Smooth muscle cell (in vitro differentiated cells): ENCODE data around the gene ECT2. TPM values are rescaled to one million over a fixed set of nuclear protein-coding genes. Genes with fewer than 3 reads are reported as not detected.

Source experiments
- DNase-seq: peaks from one replicate; lab custom pipeline; 2025; ENCODE audit not compliant: unreplicated experiment; lab: John Stamatoyannopoulos, UW
- H2AFZ ChIP-seq: fragments of 200-600 bp; sonication (generic); 2 replicates; pipeline ENCODE4 v1.6.0; 2016; ENCODE audit warnings: antibody characterized with exemption, low read depth, mild to moderate bottlenecking
- H3F3A ChIP-seq: fragments of 200-600 bp; sonication (generic); 2 replicates; pipeline ENCODE4 v1.6.0; 2017; ENCODE audit warnings: antibody characterized with exemption, low read depth
- H3K27ac ChIP-seq: fragments of 200-600 bp; sonication (generic); 2 replicates; pipeline ENCODE4 v1.5.1; 2016; ENCODE audit warnings: low read depth, mild to moderate bottlenecking
- H3K27me3 ChIP-seq: fragments of 200-600 bp; sonication (generic); 2 replicates; pipeline ENCODE4 v1.6.1; 2016; ENCODE audit warnings: low read depth, mild to moderate bottlenecking
- H3K36me3 ChIP-seq: fragments of 200-600 bp; sonication (generic); 2 replicates; pipeline ENCODE4 v1.5.1; 2016; ENCODE audit warnings: low read depth
- H3K4me1 ChIP-seq: fragments of 200-600 bp; sonication (generic); 2 replicates; pipeline ENCODE4 v1.5.1; 2016; ENCODE audit warnings: low read depth
- H3K4me2 ChIP-seq: fragments of 200-600 bp; sonication (generic); 2 replicates; pipeline ENCODE4 v1.6.0; 2016; ENCODE audit warnings: mild to moderate bottlenecking
- H3K4me3 ChIP-seq: fragments of 200-600 bp; sonication (generic); 2 replicates; pipeline ENCODE4 v1.5.1; 2016; ENCODE audit warnings: mild to moderate bottlenecking
- H3K79me2 ChIP-seq: fragments of 200-600 bp; sonication (generic); 2 replicates; pipeline ENCODE4 v1.6.0; 2016; ENCODE audit warnings: low read depth, mild to moderate bottlenecking
- H3K9ac ChIP-seq: fragments of 200-600 bp; sonication (generic); 2 replicates; pipeline ENCODE4 v1.6.0; 2016; ENCODE audit warnings: low read depth
- H3K9me3 ChIP-seq: fragments of 200-600 bp; sonication (generic); replicated peaks from 2 replicates; pipeline ENCODE4 v1.5.1; 2016; ENCODE audit warnings: low read depth
- H4K20me1 ChIP-seq: fragments of 200-600 bp; sonication (generic); 2 replicates; pipeline ENCODE4 v1.6.0; 2016; ENCODE audit warnings: low read depth
- WGBS: methylation state at CpG from one replicate; pipeline ENCODE4 v1.1.7; 2016; ENCODE audit warnings: low lambda C conversion rate; 5-methylcytosine and 5-hydroxymethylcytosine counted together
- polyA plus RNA-seq: library from polyadenylated mRNA; unstranded; fragments of >200 nt; fragmentation: Nextera tagmentation; extraction: Ambion mirVana; gene quantifications from 2 replicates; pipeline ENCODE4 v1.2.1, GENCODE V29; 2016
- total RNA-seq: library from RNA; depleted of rRNA; stranded (reverse); fragments of >200 nt; gene quantifications from 2 replicates; pipeline ENCODE4 v1.2.3, GENCODE V29; 2014
- TF ChIP-seq, protein P1 (sequence below): fragments of 200-600 bp; sonication (generic); IDR thresholded peaks from 2 replicates; pipeline ENCODE4 v1.5.1; 2017; ENCODE audit warnings: borderline replicate concordance, mild to moderate bottlenecking, antibody characterized with exemption; ENCODE audit not compliant: insufficient read depth, poor library complexity, severe bottlenecking

ECT2 gene
- total and polyA plus RNA-seq, 2 experiments from 2014 or later, result 10.9 to 32.1 TPM

DNA sequence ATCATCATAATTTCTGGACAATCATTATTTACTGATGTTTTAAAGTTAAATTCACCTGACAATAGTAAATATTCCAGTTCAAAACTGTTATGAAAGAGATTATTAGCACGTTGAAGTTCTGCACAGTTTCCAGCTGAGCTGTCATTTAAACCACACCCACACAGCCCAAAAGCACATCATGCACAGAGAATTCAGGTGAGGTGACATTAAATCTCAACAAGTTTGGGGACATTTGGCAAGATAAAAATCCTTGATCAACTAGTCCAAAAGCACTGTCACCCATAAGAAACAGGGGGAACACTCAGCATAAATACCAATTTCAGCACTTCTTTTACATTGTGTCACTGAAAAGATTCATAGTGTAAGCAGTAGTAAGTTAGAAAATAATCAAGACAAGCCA lies 46.5 kb upstream of the ECT2 start:
- TF ChIP-seq, protein P1, sequence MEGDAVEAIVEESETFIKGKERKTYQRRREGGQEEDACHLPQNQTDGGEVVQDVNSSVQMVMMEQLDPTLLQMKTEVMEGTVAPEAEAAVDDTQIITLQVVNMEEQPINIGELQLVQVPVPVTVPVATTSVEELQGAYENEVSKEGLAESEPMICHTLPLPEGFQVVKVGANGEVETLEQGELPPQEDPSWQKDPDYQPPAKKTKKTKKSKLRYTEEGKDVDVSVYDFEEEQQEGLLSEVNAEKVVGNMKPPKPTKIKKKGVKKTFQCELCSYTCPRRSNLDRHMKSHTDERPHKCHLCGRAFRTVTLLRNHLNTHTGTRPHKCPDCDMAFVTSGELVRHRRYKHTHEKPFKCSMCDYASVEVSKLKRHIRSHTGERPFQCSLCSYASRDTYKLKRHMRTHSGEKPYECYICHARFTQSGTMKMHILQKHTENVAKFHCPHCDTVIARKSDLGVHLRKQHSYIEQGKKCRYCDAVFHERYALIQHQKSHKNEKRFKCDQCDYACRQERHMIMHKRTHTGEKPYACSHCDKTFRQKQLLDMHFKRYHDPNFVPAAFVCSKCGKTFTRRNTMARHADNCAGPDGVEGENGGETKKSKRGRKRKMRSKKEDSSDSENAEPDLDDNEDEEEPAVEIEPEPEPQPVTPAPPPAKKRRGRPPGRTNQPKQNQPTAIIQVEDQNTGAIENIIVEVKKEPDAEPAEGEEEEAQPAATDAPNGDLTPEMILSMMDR, result no peak
- no peaks in the 10 kb centered on the region for H3K9me3 ChIP-seq
- H3F3A ChIP-seq, result no peaks in the 10 kb centered on the region
- no peak overlapping the region for H3K4me2 ChIP-seq
- H4K20me1 ChIP-seq, result no peaks in the 10 kb centered on the region
- H3K79me2 ChIP-seq, result no peaks in the 10 kb centered on the region
- H3K4me1 ChIP-seq, result no peaks in the 10 kb centered on the region
- no peak overlapping the region for H3K9ac ChIP-seq
- no peaks in the 10 kb centered on the region for H3K27me3 ChIP-seq
- H3K4me3 ChIP-seq, result no peak overlapping the region
- no peak overlapping the region for H2AFZ ChIP-seq
- DNase-seq, result no peak
- no peak overlapping the region for H3K27ac ChIP-seq
- H3K36me3 ChIP-seq, result no peaks in the 10 kb centered on the region
- 57% methylated on average over 1 of the region's 1 CpG for WGBS

DNA sequence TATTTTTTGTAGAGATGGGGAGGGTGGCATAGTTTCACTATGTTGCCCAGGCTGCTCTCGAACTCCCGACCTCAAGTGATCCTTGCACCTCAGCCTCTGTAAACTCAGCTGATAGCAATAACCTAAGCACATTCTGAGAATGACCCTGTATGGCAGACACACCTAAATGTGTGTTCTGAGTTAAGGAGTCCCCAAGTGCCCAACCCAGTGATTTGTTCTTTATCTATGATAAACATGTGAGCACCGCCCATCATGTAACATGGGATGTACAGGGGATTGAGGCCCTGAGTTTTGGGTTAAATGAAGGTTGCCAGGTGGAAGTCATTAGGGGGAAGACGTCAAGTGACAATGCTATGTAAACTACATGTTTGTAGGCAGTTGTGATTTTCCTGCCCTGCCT lies 45.4 kb upstream of the ECT2 start:
- H3K79me2 ChIP-seq, result no peaks in the 10 kb centered on the region
- H4K20me1 ChIP-seq, result no peaks in the 10 kb centered on the region
- H3K27ac ChIP-seq, result no peak overlapping the region
- H3K27me3 ChIP-seq, result no peaks in the 10 kb centered on the region
- 97% methylated on average over 4 of the region's 4 CpGs for WGBS
- peaks cover 5% of the 10 kb centered on the region for H3K4me1 ChIP-seq
- no peak overlapping the region for H3K4me3 ChIP-seq
- no peak overlapping the region for H3K9ac ChIP-seq
- H3F3A ChIP-seq, result no peaks in the 10 kb centered on the region
- no peak overlapping the region for H3K4me2 ChIP-seq
- TF ChIP-seq, protein P1, result no peak
- DNase-seq, result no peak
- H2AFZ ChIP-seq, result no peak overlapping the region
- H3K9me3 ChIP-seq, result no peaks in the 10 kb centered on the region
- no peaks in the 10 kb centered on the region for H3K36me3 ChIP-seq

DNA sequence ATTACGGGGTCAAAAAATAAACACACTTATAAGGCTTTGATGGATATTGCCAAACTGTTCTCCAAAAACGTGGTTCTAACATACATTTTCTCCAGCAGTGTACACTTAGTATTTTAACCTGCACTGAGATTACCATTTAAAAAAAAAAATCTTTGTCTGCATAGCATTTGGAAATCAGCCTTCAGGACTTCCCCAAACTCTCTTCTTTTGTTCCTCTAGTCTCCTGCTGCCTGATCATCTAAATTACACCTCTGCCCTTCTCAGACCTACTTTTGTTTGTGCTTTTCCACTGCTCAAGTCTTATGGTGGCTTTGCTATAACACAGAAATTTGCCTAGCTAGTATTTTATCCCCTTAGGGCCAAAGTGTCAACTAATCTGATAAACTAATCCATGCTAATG lies 43.5 kb upstream of the ECT2 start:
- no peak overlapping the region for H3K27ac ChIP-seq
- no peak for DNase-seq
- no peaks in the 10 kb centered on the region for H3K79me2 ChIP-seq

DNA sequence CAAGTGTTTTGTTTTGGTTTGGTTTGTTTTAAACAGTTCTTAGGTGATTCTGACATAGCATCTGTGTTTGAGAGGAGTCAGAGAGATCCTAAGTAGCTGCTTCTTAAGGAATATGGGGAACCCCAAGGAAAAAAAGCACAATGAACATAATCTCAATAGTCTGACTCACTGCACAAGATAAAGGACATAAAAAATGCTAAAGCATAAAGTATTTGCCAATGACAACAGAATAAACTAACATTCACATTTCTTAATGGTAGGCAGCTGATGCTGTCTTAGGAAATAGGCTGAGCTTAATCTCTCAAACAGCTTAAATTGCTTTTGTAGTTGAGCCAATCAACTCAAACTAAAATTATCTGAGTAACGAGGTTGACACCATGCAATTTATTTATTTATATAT lies 42.6 kb upstream of the ECT2 start:
- no peaks in the 10 kb centered on the region for H3K27me3 ChIP-seq
- 100% methylated on average over 1 of the region's 1 CpG for WGBS
- H3K4me1 ChIP-seq, result peaks cover 5% of the 10 kb centered on the region
- TF ChIP-seq, protein P1, result no peak
- no peak overlapping the region for H3K4me3 ChIP-seq
- no peaks in the 10 kb centered on the region for H3K79me2 ChIP-seq
- no peak overlapping the region for H3K27ac ChIP-seq
- no peaks in the 10 kb centered on the region for H3K36me3 ChIP-seq
- H3K4me2 ChIP-seq, result no peak overlapping the region
- DNase-seq, result no peak
- no peaks in the 10 kb centered on the region for H4K20me1 ChIP-seq
- peaks cover 11% of the 10 kb centered on the region for H3F3A ChIP-seq
- H3K9ac ChIP-seq, result no peak overlapping the region
- H2AFZ ChIP-seq, result no peak overlapping the region
- no peaks in the 10 kb centered on the region for H3K9me3 ChIP-seq

More for the DNA sequence above, 43.5 kb upstream of the ECT2 start:
- H3K4me1 ChIP-seq, result peaks cover 5% of the 10 kb centered on the region
- TF ChIP-seq, protein P1, result no peak
- H2AFZ ChIP-seq, result no peak overlapping the region
- no peak overlapping the region for H3K4me3 ChIP-seq
- WGBS, result 89% methylated on average over 2 of the region's 2 CpGs
- no peaks in the 10 kb centered on the region for H4K20me1 ChIP-seq
- no peaks in the 10 kb centered on the region for H3K27me3 ChIP-seq
- H3K9ac ChIP-seq, result no peak overlapping the region
- no peaks in the 10 kb centered on the region for H3K9me3 ChIP-seq
- H3F3A ChIP-seq, result peaks cover 11% of the 10 kb centered on the region
- no peaks in the 10 kb centered on the region for H3K36me3 ChIP-seq
- H3K4me2 ChIP-seq, result no peak overlapping the region
